ENCODE data around the gene ZNF385C.

- TF ChIP-seq, protein P1, sequence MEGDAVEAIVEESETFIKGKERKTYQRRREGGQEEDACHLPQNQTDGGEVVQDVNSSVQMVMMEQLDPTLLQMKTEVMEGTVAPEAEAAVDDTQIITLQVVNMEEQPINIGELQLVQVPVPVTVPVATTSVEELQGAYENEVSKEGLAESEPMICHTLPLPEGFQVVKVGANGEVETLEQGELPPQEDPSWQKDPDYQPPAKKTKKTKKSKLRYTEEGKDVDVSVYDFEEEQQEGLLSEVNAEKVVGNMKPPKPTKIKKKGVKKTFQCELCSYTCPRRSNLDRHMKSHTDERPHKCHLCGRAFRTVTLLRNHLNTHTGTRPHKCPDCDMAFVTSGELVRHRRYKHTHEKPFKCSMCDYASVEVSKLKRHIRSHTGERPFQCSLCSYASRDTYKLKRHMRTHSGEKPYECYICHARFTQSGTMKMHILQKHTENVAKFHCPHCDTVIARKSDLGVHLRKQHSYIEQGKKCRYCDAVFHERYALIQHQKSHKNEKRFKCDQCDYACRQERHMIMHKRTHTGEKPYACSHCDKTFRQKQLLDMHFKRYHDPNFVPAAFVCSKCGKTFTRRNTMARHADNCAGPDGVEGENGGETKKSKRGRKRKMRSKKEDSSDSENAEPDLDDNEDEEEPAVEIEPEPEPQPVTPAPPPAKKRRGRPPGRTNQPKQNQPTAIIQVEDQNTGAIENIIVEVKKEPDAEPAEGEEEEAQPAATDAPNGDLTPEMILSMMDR (IDR thresholded peaks at IDR 0.05 in 4 of 5, conservative IDR thresholded peaks at IDR 0.05 in 1 of 5) = no peak
- TF ChIP-seq POLR2A (IDR thresholded peaks at IDR 0.05) = no peak
Measured at GRCh38 chr17:42047343-42047742, 50.9 kb downstream of the ZNF385C start.

All from gastrocnemius medialis (tissue), 4 donors.